Measurements from ENCODE around the gene CAMTA2. TPM values are rescaled to one million over a fixed set of nuclear protein-coding genes. Genes with fewer than 3 reads are reported as not detected.
A peak's percentile ranks its signal among the peaks of the same experiment; 100 is the strongest.

CAMTA2 gene
- total RNA-seq, 4 donors from 2014 or later: 6.9 to 19.6 (median 13.4) TPM

DNA sequence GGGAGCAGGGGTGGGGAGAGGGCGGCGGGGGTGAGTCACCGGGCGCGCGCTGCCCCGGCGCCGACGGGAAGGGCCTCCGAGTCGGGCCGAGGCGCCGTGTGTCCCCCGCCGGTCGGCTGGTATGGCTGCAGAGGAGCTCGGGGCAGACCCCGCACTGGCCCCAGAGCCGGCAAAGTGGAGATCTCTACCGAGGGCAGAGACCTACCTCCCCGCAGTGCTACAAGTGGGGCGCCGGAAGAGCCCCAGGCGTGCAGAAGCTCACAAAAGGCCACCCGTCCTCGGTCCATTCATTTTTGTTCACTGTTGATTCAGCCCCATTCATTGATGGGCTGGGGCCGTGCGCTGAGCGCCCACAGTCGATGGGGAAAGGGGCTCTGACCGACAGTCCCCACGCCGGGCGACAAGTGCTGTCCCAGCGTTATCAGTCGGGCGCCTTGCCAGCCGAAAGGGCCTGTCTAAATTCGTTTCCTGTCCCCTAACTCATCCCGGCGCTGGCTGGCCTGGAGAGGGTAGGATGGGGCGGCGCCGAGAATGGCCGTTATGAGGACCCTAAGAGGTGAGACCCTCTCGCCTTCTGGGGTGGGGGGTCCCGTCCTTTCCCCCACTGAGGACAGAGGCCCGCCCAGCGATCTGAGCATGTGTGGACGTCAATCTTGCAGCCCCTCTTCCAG lies 37.3 kb downstream of the CAMTA2 start:
- Histone ChIP-seq H3K27ac (peak overlapping the region; percentile 97 to 100 (median 98)), H3K27me3 (no peaks in the 10 kb centered on the region), H3K36me3 (peaks cover 0 to 22% (median 0%) of the 10 kb centered on the region in 3 donors), H3K9me3 (no peaks in the 10 kb centered on the region), H3K4me1 (peaks cover 22 to 59% (median 23%) of the 10 kb centered on the region in 3 donors), H3K4me3 (peak overlapping the region; percentile 91 to 97 (median 94))
- no peak for TF ChIP-seq POLR2A (IDR thresholded peaks at IDR 0.05)
- TF ChIP-seq, protein P1, sequence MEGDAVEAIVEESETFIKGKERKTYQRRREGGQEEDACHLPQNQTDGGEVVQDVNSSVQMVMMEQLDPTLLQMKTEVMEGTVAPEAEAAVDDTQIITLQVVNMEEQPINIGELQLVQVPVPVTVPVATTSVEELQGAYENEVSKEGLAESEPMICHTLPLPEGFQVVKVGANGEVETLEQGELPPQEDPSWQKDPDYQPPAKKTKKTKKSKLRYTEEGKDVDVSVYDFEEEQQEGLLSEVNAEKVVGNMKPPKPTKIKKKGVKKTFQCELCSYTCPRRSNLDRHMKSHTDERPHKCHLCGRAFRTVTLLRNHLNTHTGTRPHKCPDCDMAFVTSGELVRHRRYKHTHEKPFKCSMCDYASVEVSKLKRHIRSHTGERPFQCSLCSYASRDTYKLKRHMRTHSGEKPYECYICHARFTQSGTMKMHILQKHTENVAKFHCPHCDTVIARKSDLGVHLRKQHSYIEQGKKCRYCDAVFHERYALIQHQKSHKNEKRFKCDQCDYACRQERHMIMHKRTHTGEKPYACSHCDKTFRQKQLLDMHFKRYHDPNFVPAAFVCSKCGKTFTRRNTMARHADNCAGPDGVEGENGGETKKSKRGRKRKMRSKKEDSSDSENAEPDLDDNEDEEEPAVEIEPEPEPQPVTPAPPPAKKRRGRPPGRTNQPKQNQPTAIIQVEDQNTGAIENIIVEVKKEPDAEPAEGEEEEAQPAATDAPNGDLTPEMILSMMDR (IDR thresholded peaks at IDR 0.05): no peak
- 7% methylated on average over 4 to 9 of the region's 52 CpGs for WGBS, 2 donors
- intact Hi-C loops (cut with DNase I): no loop called here
- DNase-seq: no peak

DNA sequence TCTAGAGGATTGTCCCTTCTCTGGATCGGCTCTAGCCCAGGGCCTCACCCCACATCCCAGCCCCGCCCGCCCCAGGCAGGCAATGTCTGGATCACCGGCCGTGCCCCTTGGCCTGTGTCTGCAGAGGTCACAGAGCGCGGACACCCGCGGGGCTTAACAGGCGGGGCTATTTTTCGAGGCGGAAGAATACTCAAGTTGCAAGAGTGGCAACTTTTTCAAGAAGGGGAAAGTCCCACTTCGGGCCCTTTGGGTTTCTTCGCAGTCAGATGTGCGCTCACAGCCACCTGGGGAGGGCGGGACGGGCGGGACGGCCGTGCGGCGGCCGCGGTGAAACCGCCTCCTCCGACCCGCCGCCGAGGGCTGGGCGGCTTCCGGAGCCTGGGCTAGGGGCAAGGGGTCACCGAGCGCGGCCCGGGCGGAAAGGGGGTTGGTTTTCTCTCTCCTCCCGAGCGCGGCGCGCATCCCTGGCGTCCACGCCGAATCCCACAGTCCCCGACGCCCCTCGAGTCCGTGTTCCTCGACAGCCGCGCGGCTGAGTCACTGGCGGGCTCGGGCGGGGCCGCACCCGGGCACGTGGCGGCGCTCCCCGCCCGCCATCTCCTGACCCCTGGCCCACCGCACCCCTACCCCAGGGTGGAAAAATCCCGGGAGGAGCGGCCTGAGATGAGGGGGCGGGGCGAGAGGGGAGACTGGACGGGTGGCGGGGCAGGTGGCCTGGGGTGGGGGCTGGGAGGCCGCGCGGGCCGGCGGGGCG lies 38.0 kb downstream of the CAMTA2 start:
- Histone ChIP-seq H3K27me3 (no peaks in the 10 kb centered on the region), H3K9me3 (no peaks in the 10 kb centered on the region), H3K36me3 (peaks cover 0 to 29% (median 0%) of the 10 kb centered on the region in 3 donors), H3K4me1 (peaks cover 30 to 66% (median 31%) of the 10 kb centered on the region in 3 donors), H3K27ac (peak overlapping the region; percentile 97 to 100 (median 98)), H3K4me3 (peak overlapping the region; percentile 91 to 97 (median 94))
- peak in 1 of 4 donors; percentile 33 for TF ChIP-seq POLR2A (IDR thresholded peaks at IDR 0.05)
- TF ChIP-seq, protein P1 (IDR thresholded peaks at IDR 0.05): no peak
- peak; percentile 46 for DNase-seq
- 0% methylated on average over 7 of the region's 75 CpGs; no CpG with 5 or more reads in 1 of the 2 donors for WGBS, 2 donors
- intact Hi-C loops (cut with DNase I): no loop called here

DNA sequence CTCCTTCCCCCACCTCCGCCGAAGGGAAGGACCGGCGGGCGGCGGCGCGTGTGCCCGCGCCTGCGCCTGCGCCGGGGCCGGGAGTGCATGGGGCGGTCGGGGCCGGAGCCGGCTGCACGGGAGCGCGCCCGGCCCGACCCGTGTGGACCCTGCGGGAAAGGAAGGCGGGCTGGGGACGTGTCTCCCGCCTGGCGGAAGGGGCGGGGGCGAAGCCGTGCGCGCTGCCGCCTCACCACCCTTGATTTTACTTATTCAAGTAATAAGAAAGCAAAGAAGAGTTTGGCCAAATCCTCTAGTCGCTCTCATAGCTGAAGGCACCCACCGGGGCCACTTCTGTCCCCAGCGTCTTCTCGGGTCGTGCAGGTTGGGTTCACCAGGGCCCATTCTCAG lies 38.5 kb downstream of the CAMTA2 start:
- Histone ChIP-seq H3K27me3 (no peaks in the 10 kb centered on the region), H3K4me3 (peak overlapping the region; percentile 91 to 97 (median 94)), H3K4me1 (peaks cover 34 to 72% (median 35%) of the 10 kb centered on the region in 3 donors), H3K36me3 (peaks cover 0 to 35% (median 0%) of the 10 kb centered on the region in 3 donors), H3K9me3 (no peaks in the 10 kb centered on the region), H3K27ac (peak overlapping the region; percentile 97 to 100 (median 98))
- WGBS, 2 donors: 0% methylated on average over 12 to 36 of the region's 40 CpGs
- intact Hi-C loops (cut with DNase I): no loop called here
- DNase-seq: no peak
- TF ChIP-seq, protein P1 (IDR thresholded peaks at IDR 0.05): peak in 2 of 6 experiments; percentile 3 to 10
- peak in 2 of 4 donors; percentile 63 to 65 for TF ChIP-seq POLR2A (IDR thresholded peaks at IDR 0.05)

DNA sequence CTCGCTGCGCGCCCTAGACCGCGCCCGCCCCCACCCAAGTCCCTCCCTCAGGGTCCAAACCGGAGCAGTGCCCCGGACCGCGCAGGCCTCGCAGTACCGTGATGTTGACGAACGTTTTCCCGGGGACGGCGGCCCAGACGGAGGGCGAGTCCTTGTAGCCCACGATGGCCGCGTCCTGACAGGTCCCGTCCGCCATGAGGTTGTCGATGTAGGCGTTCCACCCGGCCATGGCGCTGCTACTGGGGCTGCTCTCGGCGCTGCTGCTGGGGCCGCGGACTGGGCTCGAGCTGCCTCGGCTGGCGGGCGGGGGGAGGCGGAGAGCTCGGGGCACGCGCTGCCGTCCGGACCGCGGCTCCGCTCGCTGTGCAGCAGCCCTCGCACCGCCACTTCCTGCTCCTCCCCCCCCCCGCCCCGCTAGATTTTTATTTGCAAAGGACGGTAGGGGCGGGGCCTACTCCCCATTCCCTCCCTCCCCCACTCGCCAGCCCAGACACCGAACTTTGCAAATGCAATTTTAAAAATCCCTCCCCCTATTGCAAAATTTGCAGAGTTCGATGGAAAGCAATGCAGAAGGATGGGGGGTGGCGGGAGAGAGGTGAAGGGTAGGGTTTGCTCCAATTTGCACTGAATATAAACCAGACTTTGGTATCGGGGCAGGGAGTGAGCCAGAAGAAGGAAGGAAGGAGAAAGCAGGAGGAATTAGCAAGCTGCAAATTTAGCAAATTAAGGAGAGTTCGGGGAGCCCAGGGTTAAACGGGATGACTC lies 39.1 kb downstream of the CAMTA2 start, which contains the start of gene PFN1:
PFN1 (minus strand) TSS at position 365 of the 765 bp plus-strand sequence; CDS start at position 229, 136 bp downstream.
- WGBS, 2 donors: 0% methylated on average over 6 of the region's 59 CpGs
- Histone ChIP-seq H3K4me1 (peaks cover 35 to 73% (median 38%) of the 10 kb centered on the region in 3 donors), H3K27me3 (no peaks in the 10 kb centered on the region), H3K4me3 (peak within 1 kb of the TSS; percentile 91 to 97 (median 94)), H3K36me3 (peaks cover 0 to 40% (median under 1%) of the 10 kb centered on the region in 3 donors), H3K27ac (peak within 1 kb of the TSS; percentile 97 to 100 (median 98)), H3K9me3 (no peaks in the 10 kb centered on the region)
- TF ChIP-seq POLR2A (IDR thresholded peaks at IDR 0.05): peak in 3 of 4 donors; percentile 75 to 96 (median 92)
- TF ChIP-seq, protein P1 (IDR thresholded peaks at IDR 0.05): peak in 1 of 6 experiments; percentile 2
- DNase-seq: peak; percentile 80
- intact Hi-C loops (cut with DNase I): no loop called here

Data from esophagus squamous epithelium (tissue), 5 donors.